HUDEP-2 (cell line): ENCODE results near the gene RDM1.

Experiments
- DNase-seq, 76 experiments: peaks; one replicate each; lab custom pipeline; 2025; ENCODE audit not compliant: unreplicated experiment in 76 of 76; lab: John Stamatoyannopoulos, UW

The RDM1 gene

GRCh38 chr17:35875072-35875799 is 55.3 kb downstream of the RDM1 start:
- no peak for DNase-seq

GRCh38 chr17:35872196-35872980 is 58.2 kb downstream of the RDM1 start:
- no peak for DNase-seq

GRCh38 chr17:35870906-35871819 is 59.4 kb downstream of the RDM1 start:
- no peak for DNase-seq

DNA sequence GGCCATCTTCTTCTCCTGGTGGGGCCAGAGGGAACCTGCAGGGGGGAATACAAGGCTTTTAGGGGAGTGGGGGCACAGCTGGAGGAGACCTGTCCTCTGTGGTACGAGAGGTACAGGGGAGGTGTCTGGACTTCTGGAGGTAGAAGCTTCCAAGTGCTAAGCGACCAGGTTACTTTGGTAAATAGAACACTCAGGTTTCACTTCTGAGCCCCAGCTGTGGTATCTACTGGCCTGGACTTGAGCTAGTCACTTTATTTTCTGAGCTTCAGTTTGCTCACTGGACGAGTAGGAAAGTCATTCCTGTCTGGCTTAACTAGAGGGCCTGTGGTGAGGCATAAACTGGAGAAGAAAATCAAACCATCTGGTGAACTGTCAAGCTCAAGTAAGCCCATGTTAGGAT is 61.8 kb downstream of the RDM1 start, which contains the start of gene HEATR9:
Gene HEATR9 (minus strand): TSS at position 155 of the 400 bp plus-strand sequence. CDS start 149 bp downstream, at position 6.
- DNase-seq, result no peak
